Stomach (tissue), 9 donors: ENCODE results near the gene IAH1. TPM values are rescaled to one million over a fixed set of nuclear protein-coding genes. Genes with fewer than 3 reads are reported as not detected.

Experiments used
- DNase-seq, 2 donors: peaks; one replicate each; pipeline versions ENCODE4 v3.0.0 to v3.0.0-alpha.2; 2013 to 2019
- H3K27ac ChIP-seq, 5 donors: fragments of 200-600 bp in 4 of 5; sonication (generic) in 4 of 5; one replicate each; pipeline ENCODE4 v1.5.1; 2013 to 2019; ENCODE audit warnings: mild to moderate bottlenecking in 1 of 5, moderate library complexity in 1 of 5
- H3K27me3 ChIP-seq, 3 donors: fragments of 200-600 bp; sonication (generic); one replicate each; pipeline ENCODE4 v1.5.1; 2017 to 2019; ENCODE audit warnings: mixed run types in 1 of 3
- H3K36me3 ChIP-seq, 4 donors: fragments of 200-600 bp; sonication (generic); 1 replicate in 3 of 4; 2 replicates in 1 of 4; pipeline ENCODE4 v1.5.1; 2016 to 2019
- H3K4me1 ChIP-seq, 4 donors: fragments of 200-600 bp; sonication (generic); one replicate each; pipeline ENCODE4 v1.5.1; 2016 to 2019
- H3K4me3 ChIP-seq, 4 donors: fragments of 200-600 bp; sonication (generic) in 3 of 4; one replicate each; pipeline ENCODE4 v1.5.1; 2016 to 2019; ENCODE audit warnings: mild to moderate bottlenecking in 1 of 4
- H3K9me3 ChIP-seq, 4 donors: fragments of 200-600 bp; sonication (generic); one replicate each; pipeline ENCODE4 v1.5.1; 2016 to 2019
- EP300 ChIP-seq: sonication (generic); formaldehyde crosslinking; IDR thresholded peaks from one replicate; pipeline ENCODE4 v1.6.1; 2017; ENCODE audit warnings: antibody characterized with exemption
- POLR2A ChIP-seq, 4 donors: fragments of 450-650 bp; IDR thresholded peaks; one replicate each; pipeline ENCODE4 v1.6.1; 2016; ENCODE audit warnings: antibody characterized with exemption in 4 of 4, control low read depth in 2 of 4, mild to moderate bottlenecking in 1 of 4, moderate library complexity in 1 of 4
- POLR2AphosphoS5 ChIP-seq, 3 donors: sonication (generic); formaldehyde crosslinking; IDR thresholded peaks; one replicate each; pipeline ENCODE4 v1.6.1; 2016; ENCODE audit warnings: antibody characterized with exemption in 3 of 3
- WGBS, 5 donors: extraction: QIAGEN DNeasy Blood & Tissue Kit in 3 of 5; methylation state at CpG; one replicate each; pipeline versions ENCODE4 v1.1.5 to v1.1.7; 2013 to 2018; 5-methylcytosine and 5-hydroxymethylcytosine counted together
- intact Hi-C: fragments of 100-400 bp; cut with DNase I; formaldehyde crosslinking; loops from one replicate; pipeline ENCODE4 v1.15.1; 2023; ENCODE audit warnings: low total_unique reads
- polyA plus RNA-seq, 3 donors: library from polyadenylated mRNA; stranded (reverse); fragments of 200-250 nt; gene quantifications; one replicate each; pipeline ENCODE4 v1.2.3, GENCODE V29; 2013
- total RNA-seq, 5 donors: library from RNA; depleted of rRNA; stranded (reverse); fragments of >200 nt; gene quantifications; one replicate each; pipeline versions ENCODE4 v1.1.0 to v1.2.3, GENCODE V29; 2014 to 2016
- TF ChIP-seq, protein P1 (sequence below), 7 experiments: fragments of 450-650 bp in 4 of 7; fragments of 200-600 bp in 3 of 7; sonication (generic) in 3 of 7; IDR thresholded peaks; one replicate each; pipeline ENCODE4 v1.5.1; 2016 to 2019; ENCODE audit warnings: antibody characterized with exemption in 7 of 7, control low read depth in 2 of 7, mild to moderate bottlenecking in 1 of 7
- donor health status: healthy with polysubstance abuse.
- donor health status: Bipolar disorder and iron deficiency.
- donor health status: healthy.

IAH1 gene
- total and polyA plus RNA-seq, 8 donors, result 29.8 to 204 (median 53.5) TPM

GRCh38 chr2:9524291-9524690 lies 49.9 kb downstream of the IAH1 start:
- WGBS, 5 donors, result 92 to 97% (median 94%) methylated on average over 8 of the region's 8 CpGs
- intact Hi-C loops, result no loop called here

GRCh38 chr2:9525266-9525665 lies 50.9 kb downstream of the IAH1 start:
- no peaks in the 10 kb centered on the region for H3K27me3 ChIP-seq
- no peaks in the 10 kb centered on the region for H3K9me3 ChIP-seq
- TF ChIP-seq, protein P1, sequence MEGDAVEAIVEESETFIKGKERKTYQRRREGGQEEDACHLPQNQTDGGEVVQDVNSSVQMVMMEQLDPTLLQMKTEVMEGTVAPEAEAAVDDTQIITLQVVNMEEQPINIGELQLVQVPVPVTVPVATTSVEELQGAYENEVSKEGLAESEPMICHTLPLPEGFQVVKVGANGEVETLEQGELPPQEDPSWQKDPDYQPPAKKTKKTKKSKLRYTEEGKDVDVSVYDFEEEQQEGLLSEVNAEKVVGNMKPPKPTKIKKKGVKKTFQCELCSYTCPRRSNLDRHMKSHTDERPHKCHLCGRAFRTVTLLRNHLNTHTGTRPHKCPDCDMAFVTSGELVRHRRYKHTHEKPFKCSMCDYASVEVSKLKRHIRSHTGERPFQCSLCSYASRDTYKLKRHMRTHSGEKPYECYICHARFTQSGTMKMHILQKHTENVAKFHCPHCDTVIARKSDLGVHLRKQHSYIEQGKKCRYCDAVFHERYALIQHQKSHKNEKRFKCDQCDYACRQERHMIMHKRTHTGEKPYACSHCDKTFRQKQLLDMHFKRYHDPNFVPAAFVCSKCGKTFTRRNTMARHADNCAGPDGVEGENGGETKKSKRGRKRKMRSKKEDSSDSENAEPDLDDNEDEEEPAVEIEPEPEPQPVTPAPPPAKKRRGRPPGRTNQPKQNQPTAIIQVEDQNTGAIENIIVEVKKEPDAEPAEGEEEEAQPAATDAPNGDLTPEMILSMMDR (IDR thresholded peaks at IDR 0.05), result no peak
- no peak for TF ChIP-seq EP300
- no peak for TF ChIP-seq POLR2A (IDR thresholded peaks at IDR 0.05)
- no peak for TF ChIP-seq POLR2AphosphoS5 (IDR thresholded peaks at IDR 0.05)
- H3K27ac ChIP-seq, result no peak overlapping the region
- peaks cover 16 to 91% (median 80%) of the 10 kb centered on the region in 4 donors for H3K36me3 ChIP-seq
- H3K4me1 ChIP-seq, result peaks cover 0 to 13% (median 5%) of the 10 kb centered on the region in 4 donors
- no peak overlapping the region for H3K4me3 ChIP-seq
- intact Hi-C loops, result no loop called here
- WGBS, 5 donors, result 90 to 96% (median 95%) methylated on average over 2 of the region's 2 CpGs
- DNase-seq, result no peak

More at GRCh38 chr2:9524291-9524690, 49.9 kb downstream of the IAH1 start:
- no peak overlapping the region for H3K27ac ChIP-seq
- DNase-seq, result no peak
- peaks cover 22 to 91% (median 81%) of the 10 kb centered on the region in 4 donors for H3K36me3 ChIP-seq
- H3K27me3 ChIP-seq, result no peaks in the 10 kb centered on the region
- TF ChIP-seq, protein P1 (IDR thresholded peaks at IDR 0.05), result no peak
- TF ChIP-seq POLR2A (IDR thresholded peaks at IDR 0.05) (no peak), EP300 (no peak), POLR2AphosphoS5 (IDR thresholded peaks at IDR 0.05) (no peak)
- no peaks in the 10 kb centered on the region for H3K9me3 ChIP-seq
- H3K4me3 ChIP-seq, result no peak overlapping the region
- peaks cover 0 to 13% (median 5%) of the 10 kb centered on the region in 4 donors for H3K4me1 ChIP-seq

- intact Hi-C loops, result no loop called here
- 52 to 76% (median 54%) methylated on average over 4 of the region's 4 CpGs for WGBS, 5 donors
- peaks cover 20 to 91% (median 84%) of the 10 kb centered on the region in 4 donors for H3K36me3 ChIP-seq
These were observed 53.8 kb downstream of the IAH1 start for GRCh38 chr2:9527995-9528787.

DNA sequence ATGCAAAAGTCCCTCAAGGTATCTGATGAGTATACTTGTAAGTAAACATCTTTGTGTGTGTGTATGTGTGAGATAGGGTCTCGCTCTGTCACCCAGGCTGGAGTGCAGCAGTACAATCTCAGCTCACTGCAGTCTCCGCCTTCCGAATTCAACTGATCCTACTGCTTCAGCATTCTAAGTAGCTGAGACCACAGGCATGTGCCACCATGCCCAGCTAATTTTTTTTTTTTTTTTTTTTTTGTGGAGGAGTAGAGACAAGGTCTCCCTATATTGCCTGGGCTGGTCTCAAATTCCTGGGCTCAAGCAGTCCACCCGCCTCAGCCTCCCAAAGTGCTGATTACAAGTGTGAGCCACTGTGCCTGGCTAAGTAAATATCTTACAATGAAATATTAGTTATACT lies 58.1 kb downstream of the IAH1 start:
- Histone ChIP-seq H3K4me1 (peaks cover 0 to 23% (median 5%) of the 10 kb centered on the region in 4 donors), H3K27me3 (no peaks in the 10 kb centered on the region), H3K9me3 (no peaks in the 10 kb centered on the region), H3K27ac (no peak overlapping the region), H3K4me3 (no peak overlapping the region), H3K36me3 (peaks cover 12 to 78% (median 66%) of the 10 kb centered on the region in 4 donors)
- no peak for TF ChIP-seq POLR2AphosphoS5 (IDR thresholded peaks at IDR 0.05)
- intact Hi-C loops, result no loop called here
- 93 to 96% (median 95%) methylated on average over 4 of the region's 4 CpGs for WGBS, 5 donors
- DNase-seq, result no peak

More at GRCh38 chr2:9527995-9528787, 53.8 kb downstream of the IAH1 start:
- Histone ChIP-seq H3K27me3 (no peaks in the 10 kb centered on the region), H3K4me1 (peaks cover 0 to 13% (median 5%) of the 10 kb centered on the region in 4 donors), H3K4me3 (no peak overlapping the region), H3K9me3 (no peaks in the 10 kb centered on the region), H3K27ac (no peak overlapping the region)
- TF ChIP-seq, protein P1 (IDR thresholded peaks at IDR 0.05), result no peak
- TF ChIP-seq EP300 (no peak), POLR2A (IDR thresholded peaks at IDR 0.05) (no peak), POLR2AphosphoS5 (IDR thresholded peaks at IDR 0.05) (no peak)
- no peak for DNase-seq

DNA sequence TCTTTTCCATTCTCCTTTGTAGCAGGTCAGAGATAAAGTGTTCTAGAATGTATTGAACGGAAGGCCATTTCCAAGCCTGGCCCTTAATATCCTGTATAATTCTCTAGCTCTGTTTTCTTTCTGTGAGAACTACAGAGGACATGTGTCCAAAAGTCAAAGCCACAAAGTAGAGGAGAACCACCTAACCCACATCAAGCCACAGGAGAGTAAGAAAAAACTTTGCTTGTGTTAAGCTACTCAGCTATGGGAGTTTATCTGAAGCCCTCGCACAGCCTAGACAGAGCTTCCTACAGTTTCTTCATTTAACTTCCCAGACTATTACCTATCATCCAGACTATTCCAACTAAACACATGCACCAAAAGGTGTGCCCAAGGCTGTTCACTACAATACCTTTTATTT lies 59.3 kb downstream of the IAH1 start:
- no peak overlapping the region for H3K27ac ChIP-seq
- 93 to 96% (median 95%) methylated on average over 2 of the region's 2 CpGs for WGBS, 5 donors
- intact Hi-C loops, result no loop called here
- TF ChIP-seq EP300, result no peak
- TF ChIP-seq POLR2AphosphoS5 (IDR thresholded peaks at IDR 0.05), result no peak
- TF ChIP-seq POLR2A (IDR thresholded peaks at IDR 0.05), result no peak
- TF ChIP-seq, protein P1 (IDR thresholded peaks at IDR 0.05), result no peak
- no peaks in the 10 kb centered on the region for H3K9me3 ChIP-seq
- H3K27me3 ChIP-seq, result no peaks in the 10 kb centered on the region
- no peak for DNase-seq
- H3K36me3 ChIP-seq, result peaks cover 3 to 72% (median 59%) of the 10 kb centered on the region in 4 donors
- H3K4me1 ChIP-seq, result peaks cover 0 to 21% (median 2%) of the 10 kb centered on the region in 4 donors
- no peak overlapping the region for H3K4me3 ChIP-seq
